HepG2 (cell line): ENCODE results near the gene TTC6. TPM values are rescaled to one million over a fixed set of nuclear protein-coding genes. Genes with fewer than 3 reads are reported as not detected.

Experiments
- DZIP1 ChIP-seq: sonication (generic); formaldehyde crosslinking; IDR thresholded peaks from 2 replicates; pipeline ENCODE4 v1.5.0; 2020; ENCODE audit warnings: mild to moderate bottlenecking, missing genetic modification reagents
- FOXA1 ChIP-seq, 2 experiments: fragments of 450-650 bp in 1 of 2; sonication (generic) in 1 of 2; formaldehyde crosslinking in 1 of 2; IDR thresholded peaks; 2 replicates each; pipeline versions ENCODE4 v1.4.0 to v1.6.1; 2016 to 2020; ENCODE audit warnings: missing genetic modification reagents in 1 of 2
- MBNL3 ChIP-seq: fragments of 250-450 bp; sonication (Bioruptor Pico); conservative IDR thresholded peaks from 2 replicates; pipeline ENCODE4 v1.8.0; 2022; ENCODE audit warnings: mild to moderate bottlenecking, inconsistent platforms
- TRIM22 ChIP-seq: fragments of 450-650 bp; IDR thresholded peaks from 2 replicates; pipeline ENCODE4 v1.6.1; 2017
- ZFP62 ChIP-seq: sonication (generic); formaldehyde crosslinking; IDR thresholded peaks from 2 replicates; pipeline ENCODE4 v1.4.0; 2020; ENCODE audit warnings: missing genetic modification reagents
- ZFX ChIP-seq: sonication (generic); formaldehyde crosslinking; IDR thresholded peaks from 2 replicates; pipeline ENCODE4 v1.4.0; 2020; ENCODE audit warnings: mild to moderate bottlenecking, low read depth, missing genetic modification reagents, moderate library complexity
- ZNF660 ChIP-seq: sonication (generic); formaldehyde crosslinking; IDR thresholded peaks from 2 replicates; pipeline ENCODE4 v1.5.1; 2020; ENCODE audit warnings: mild to moderate bottlenecking, low read depth, missing genetic modification reagents, borderline replicate concordance
- polyA plus RNA-seq, 8 experiments: library from polyadenylated mRNA; depleted of rRNA in 3 of 8; stranded (reverse) in 7 of 8; unstranded in 1 of 8; fragments of >200 nt; fragmentation: Illumina TruSeq in 4 of 8; extraction: Trizol in 4 of 8; gene quantifications; 2 replicates each; pipeline versions ENCODE4 v1.2.1 to v1.2.3, GENCODE V29; 2011 to 2016; ENCODE audit warnings: low read depth in 4 of 8, missing spikeins in 1 of 8, mixed read lengths in 1 of 8; ENCODE audit not compliant: insufficient read depth in 1 of 8
- total RNA-seq, 5 experiments: library from RNA; depleted of rRNA; stranded (reverse); fragments of >200 nt; fragmentation: Illumina TruSeq; extraction: Trizol; gene quantifications; 2 replicates each; pipeline ENCODE4 v1.2.3, GENCODE V29; 2016; ENCODE audit warnings: low read depth in 1 of 5
- TF ChIP-seq, protein P1 (sequence below): sonication (generic); formaldehyde crosslinking; IDR thresholded peaks from 2 replicates; pipeline ENCODE4 v1.5.1; 2020; ENCODE audit warnings: missing genetic modification reagents, mild to moderate bottlenecking, borderline replicate concordance
- TF ChIP-seq, protein P2 (sequence below): IDR thresholded peaks from 2 replicates; pipeline ENCODE4 v1.6.1; 2016; ENCODE audit warnings: low read depth, missing genetic modification reagents, missing compliant biosample characterization
- TF ChIP-seq, protein P3 (sequence below): sonication (generic); formaldehyde crosslinking; IDR thresholded peaks from 2 replicates; pipeline ENCODE4 v1.5.0; 2020; ENCODE audit warnings: missing genetic modification reagents
- TF ChIP-seq, protein P4 (sequence below): IDR thresholded peaks from 2 replicates; pipeline ENCODE4 v1.6.1; 2016; ENCODE audit warnings: low read depth, borderline replicate concordance
- TF ChIP-seq, protein P5 (sequence below): IDR thresholded peaks from 2 replicates; pipeline ENCODE4 v1.6.1; 2016

The TTC6 gene
- total and polyA plus RNA-seq, 2 of the 13 experiments (the other 11 are each of a cell fraction or from before 2014, with no cell fraction given), result 9.3 to 27.4 TPM

DNA sequence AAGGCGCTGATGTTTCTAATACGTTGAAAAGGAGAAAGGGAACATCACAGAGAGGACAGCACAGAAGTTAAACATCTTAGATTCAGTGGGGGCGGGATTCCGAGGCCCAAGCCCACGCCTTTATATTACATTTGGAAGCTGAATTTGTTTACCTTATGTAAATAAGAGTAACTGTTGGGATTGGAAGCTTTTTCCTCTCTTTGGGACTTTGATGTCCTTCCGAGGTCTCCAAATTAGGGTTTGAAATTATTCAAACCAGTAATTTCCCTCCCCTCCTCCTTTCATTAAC lies 6.8 kb upstream of the TTC6 start (continued):
- TF ChIP-seq DZIP1 (CRISPR knock-in tag) (no peak), FOXA1 (IDR thresholded peaks at IDR 0.05) (peak; percentile 44; the same call in 1 of the 2 replicates), FOXA1 (CRISPR knock-in tag; IDR thresholded peaks at IDR 0.05) (no peak; the same call in 1 of the 2 replicates), TRIM22 (no peak), MBNL3 (no peak), ZFX (CRISPR knock-in tag) (peak; percentile 21; the same call in 1 of the 2 replicates), ZFP62 (no peak), ZNF660 (CRISPR knock-in tag) (no peak; the same call in 1 of the 2 replicates)
- TF ChIP-seq, protein P1, sequence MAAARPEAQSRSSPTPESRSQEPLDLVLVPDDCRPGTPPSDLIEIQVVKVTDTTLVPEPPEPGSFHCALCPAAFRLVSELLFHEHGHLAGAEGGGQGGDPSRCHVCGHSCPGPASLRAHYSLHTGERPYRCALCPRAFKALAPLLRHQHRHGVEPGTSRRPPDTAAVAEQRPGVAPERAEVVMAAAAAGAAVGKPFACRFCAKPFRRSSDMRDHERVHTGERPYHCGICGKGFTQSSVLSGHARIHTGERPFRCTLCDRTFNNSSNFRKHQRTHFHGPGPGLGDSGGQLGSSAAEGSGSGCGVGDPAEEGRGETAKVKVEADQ (CRISPR knock-in tag), result no peak; the same call in 1 of the 2 replicates
- TF ChIP-seq, protein P2, sequence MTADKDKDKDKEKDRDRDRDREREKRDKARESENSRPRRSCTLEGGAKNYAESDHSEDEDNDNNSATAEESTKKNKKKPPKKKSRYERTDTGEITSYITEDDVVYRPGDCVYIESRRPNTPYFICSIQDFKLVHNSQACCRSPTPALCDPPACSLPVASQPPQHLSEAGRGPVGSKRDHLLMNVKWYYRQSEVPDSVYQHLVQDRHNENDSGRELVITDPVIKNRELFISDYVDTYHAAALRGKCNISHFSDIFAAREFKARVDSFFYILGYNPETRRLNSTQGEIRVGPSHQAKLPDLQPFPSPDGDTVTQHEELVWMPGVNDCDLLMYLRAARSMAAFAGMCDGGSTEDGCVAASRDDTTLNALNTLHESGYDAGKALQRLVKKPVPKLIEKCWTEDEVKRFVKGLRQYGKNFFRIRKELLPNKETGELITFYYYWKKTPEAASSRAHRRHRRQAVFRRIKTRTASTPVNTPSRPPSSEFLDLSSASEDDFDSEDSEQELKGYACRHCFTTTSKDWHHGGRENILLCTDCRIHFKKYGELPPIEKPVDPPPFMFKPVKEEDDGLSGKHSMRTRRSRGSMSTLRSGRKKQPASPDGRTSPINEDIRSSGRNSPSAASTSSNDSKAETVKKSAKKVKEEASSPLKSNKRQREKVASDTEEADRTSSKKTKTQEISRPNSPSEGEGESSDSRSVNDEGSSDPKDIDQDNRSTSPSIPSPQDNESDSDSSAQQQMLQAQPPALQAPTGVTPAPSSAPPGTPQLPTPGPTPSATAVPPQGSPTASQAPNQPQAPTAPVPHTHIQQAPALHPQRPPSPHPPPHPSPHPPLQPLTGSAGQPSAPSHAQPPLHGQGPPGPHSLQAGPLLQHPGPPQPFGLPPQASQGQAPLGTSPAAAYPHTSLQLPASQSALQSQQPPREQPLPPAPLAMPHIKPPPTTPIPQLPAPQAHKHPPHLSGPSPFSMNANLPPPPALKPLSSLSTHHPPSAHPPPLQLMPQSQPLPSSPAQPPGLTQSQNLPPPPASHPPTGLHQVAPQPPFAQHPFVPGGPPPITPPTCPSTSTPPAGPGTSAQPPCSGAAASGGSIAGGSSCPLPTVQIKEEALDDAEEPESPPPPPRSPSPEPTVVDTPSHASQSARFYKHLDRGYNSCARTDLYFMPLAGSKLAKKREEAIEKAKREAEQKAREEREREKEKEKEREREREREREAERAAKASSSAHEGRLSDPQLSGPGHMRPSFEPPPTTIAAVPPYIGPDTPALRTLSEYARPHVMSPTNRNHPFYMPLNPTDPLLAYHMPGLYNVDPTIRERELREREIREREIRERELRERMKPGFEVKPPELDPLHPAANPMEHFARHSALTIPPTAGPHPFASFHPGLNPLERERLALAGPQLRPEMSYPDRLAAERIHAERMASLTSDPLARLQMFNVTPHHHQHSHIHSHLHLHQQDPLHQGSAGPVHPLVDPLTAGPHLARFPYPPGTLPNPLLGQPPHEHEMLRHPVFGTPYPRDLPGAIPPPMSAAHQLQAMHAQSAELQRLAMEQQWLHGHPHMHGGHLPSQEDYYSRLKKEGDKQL (CRISPR knock-in tag), result no peak
- TF ChIP-seq, protein P3, sequence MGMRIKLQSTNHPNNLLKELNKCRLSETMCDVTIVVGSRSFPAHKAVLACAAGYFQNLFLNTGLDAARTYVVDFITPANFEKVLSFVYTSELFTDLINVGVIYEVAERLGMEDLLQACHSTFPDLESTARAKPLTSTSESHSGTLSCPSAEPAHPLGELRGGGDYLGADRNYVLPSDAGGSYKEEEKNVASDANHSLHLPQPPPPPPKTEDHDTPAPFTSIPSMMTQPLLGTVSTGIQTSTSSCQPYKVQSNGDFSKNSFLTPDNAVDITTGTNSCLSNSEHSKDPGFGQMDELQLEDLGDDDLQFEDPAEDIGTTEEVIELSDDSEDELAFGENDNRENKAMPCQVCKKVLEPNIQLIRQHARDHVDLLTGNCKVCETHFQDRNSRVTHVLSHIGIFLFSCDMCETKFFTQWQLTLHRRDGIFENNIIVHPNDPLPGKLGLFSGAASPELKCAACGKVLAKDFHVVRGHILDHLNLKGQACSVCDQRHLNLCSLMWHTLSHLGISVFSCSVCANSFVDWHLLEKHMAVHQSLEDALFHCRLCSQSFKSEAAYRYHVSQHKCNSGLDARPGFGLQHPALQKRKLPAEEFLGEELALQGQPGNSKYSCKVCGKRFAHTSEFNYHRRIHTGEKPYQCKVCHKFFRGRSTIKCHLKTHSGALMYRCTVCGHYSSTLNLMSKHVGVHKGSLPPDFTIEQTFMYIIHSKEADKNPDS (CRISPR knock-in tag), result no peak
- TF ChIP-seq, protein P4, sequence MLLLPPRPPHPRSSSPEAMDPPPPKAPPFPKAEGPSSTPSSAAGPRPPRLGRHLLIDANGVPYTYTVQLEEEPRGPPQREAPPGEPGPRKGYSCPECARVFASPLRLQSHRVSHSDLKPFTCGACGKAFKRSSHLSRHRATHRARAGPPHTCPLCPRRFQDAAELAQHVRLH (CRISPR knock-in tag), result no peak; the same call in 1 of the 2 replicates
- TF ChIP-seq, protein P5, sequence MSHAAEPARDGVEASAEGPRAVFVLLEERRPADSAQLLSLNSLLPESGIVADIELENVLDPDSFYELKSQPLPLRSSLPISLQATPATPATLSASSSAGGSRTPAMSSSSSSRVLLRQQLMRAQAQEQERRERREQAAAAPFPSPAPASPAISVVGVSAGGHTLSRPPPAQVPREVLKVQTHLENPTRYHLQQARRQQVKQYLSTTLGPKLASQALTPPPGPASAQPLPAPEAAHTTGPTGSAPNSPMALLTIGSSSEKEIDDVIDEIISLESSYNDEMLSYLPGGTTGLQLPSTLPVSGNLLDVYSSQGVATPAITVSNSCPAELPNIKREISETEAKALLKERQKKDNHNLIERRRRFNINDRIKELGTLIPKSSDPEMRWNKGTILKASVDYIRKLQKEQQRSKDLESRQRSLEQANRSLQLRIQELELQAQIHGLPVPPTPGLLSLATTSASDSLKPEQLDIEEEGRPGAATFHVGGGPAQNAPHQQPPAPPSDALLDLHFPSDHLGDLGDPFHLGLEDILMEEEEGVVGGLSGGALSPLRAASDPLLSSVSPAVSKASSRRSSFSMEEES (CRISPR knock-in tag), result no peak
